ENCODE results near the gene CKAP2L. TPM values are rescaled to one million over a fixed set of nuclear protein-coding genes. Genes with fewer than 3 reads are reported as not detected.
"Not testable (repeated sequence)": the region's sequence is repeated elsewhere in the genome, so short reads cannot be mapped to it uniquely, and the experiment has no call there.

Gene CKAP2L
- total RNA-seq, 2 experiments from 2014 or later = 59.1 to 78.1 TPM

DNA sequence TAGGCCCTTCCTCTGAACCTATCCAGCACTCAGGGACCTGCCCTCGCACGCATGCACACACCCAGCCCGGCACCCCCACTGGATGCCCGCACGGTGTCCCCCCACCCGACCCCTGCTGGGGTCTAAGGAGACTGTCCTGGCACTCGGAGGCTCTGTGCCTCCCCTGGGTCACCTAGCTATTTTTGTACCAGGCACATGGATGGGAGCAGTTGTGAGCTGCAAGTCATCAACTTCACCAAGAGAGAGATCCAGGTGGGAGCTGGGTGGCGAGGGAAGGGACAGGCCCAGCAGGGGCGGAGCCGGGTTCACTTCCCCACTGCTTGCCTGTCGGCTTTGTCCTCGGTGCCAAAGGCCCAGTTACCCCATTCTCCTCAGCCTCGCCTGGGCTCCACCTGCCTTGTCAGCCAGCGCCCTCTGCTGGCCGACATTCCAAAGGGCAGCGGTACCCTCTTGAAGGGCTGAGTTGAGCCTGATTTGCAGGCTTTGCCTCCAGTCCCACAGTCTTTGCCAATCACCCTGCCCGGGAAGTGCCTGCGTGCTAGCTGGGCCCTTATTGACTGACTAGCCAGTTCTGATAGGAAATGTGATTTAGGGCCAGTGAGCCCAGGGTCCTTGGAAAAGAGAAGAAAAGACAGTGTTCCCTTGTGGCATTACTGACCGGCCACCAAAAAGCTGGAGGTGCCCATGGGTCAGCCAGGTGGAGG is 37.8 kb downstream of the CKAP2L start:
- H3K4me1 Mint-ChIP-seq = peaks cover 21% of the 10 kb centered on the region
- POLR2A ChIA-PET = no interaction called here

GRCh38 chr2:112725545-112726457 is 38.6 kb downstream of the CKAP2L start:
- Mint-ChIP-seq H3K9me3 (no peaks in the 10 kb centered on the region), H3K27me3 (peaks cover 7% of the 10 kb centered on the region), H3K4me1 (peaks cover 21% of the 10 kb centered on the region), H3K4me3 (no peak overlapping the region), H3K36me3 (ENCODE audit: low read depth) (no peaks in the 10 kb centered on the region), H3K27ac (peak overlapping the region; percentile 74)
- DNase-seq = no peak
- ChIA-PET CTCF (interaction anchor here (0.6 to 7.7 kb wide), 36 partner anchors 8 to 838 kb away, joined by 3 to 97 read pairs (median 4); partner anchors contain the start of genes CHCHD5 and SLC20A1), POLR2A (no interaction called here)

More for the DNA sequence above, 37.8 kb downstream of the CKAP2L start:
- H3K27ac Mint-ChIP-seq = peak overlapping the region; percentile 36
- H3K36me3 Mint-ChIP-seq (ENCODE audit: low read depth) = no peaks in the 10 kb centered on the region
- H3K9me3 Mint-ChIP-seq = no peaks in the 10 kb centered on the region
- peak; percentile 91 for DNase-seq
- H3K27me3 Mint-ChIP-seq = peaks cover 7% of the 10 kb centered on the region
- H3K4me3 Mint-ChIP-seq = no peak overlapping the region
- CTCF ChIA-PET = interaction anchor here (0.6 to 7.7 kb wide), 37 partner anchors 8 to 839 kb away, joined by 3 to 97 read pairs (median 4); partner anchors contain the start of genes CHCHD5 and SLC20A1

DNA sequence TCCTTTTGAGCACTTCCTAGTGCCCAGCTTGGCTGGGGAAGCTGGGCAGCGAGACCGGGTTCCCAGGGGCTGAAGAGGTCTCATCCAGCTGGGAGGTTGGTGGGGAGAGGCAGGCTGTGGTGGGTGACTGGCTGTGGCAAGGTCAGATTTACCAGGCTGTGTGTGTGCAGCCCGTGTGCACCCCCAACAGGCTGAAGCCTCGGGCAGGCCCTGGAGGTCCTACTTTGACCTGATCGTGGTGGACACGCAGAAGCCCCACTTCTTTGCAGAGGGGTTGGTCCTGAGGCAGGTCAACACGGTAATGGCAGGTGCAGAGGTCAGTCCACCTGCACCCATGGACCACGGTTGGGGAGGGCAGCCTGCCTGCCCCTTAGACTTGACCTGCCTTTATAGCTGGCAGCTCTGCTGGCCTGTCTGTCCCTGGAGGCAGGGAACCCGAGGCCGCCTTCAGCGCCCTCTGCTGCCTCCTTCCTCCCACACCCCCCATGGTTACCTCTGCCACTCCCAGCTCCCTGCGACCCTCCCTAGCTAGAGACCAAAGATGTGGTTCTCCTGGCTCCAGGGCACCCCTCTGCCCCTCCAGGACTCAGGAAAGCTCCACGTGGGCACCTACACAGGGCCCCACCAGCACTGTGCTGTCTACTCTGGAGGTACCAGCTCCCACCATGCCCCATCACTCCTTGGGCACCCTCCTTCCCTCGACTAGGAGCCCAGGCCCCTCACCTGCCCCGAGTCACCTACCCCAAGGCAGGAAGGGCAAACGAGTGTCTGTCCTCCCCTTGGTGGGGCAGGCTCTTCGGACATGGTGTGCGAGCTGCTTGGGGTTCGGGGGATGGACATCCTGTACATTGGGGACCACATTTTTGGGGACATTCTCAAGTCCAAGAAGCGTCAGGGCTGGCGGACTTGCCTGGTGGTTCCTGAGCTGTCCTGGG is 39.6 kb downstream of the CKAP2L start:
- POLR2A ChIA-PET = no interaction called here
- Mint-ChIP-seq H3K36me3 (ENCODE audit: low read depth) (no peaks in the 10 kb centered on the region), H3K27me3 (peaks cover 10% of the 10 kb centered on the region), H3K27ac (no peak overlapping the region), H3K9me3 (no peaks in the 10 kb centered on the region), H3K4me1 (peaks cover 21% of the 10 kb centered on the region), H3K4me3 (no peak overlapping the region)
- CTCF ChIA-PET = interaction anchor here (0.8 to 7.7 kb wide), 23 partner anchors 12 to 244 kb away, joined by 3 to 97 read pairs (median 5); partner anchors contain the start of genes CHCHD5 and SLC20A1
- DNase-seq = peak; percentile 11

DNA sequence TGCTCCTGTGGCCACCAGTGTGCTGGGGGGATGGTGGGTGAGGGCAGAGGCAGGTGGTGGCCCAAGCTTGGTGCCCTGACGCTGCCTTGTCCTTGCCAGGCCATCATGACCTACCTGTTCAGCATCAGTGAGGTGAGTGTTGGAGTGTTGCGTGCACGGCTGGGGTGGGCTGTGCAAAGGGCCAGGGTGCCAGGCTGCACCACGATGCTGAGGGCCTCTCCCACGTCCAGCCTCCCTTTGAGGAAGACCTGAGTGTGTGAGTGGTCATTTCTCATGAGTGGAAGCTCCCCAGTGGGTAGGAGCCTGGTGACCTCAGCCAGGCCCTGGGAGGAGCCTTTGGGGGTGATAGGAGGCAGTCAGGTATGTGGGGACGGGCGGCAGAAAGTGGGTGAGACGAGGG is 40.4 kb downstream of the CKAP2L start:
- Mint-ChIP-seq H3K9me3 (no peaks in the 10 kb centered on the region), H3K4me3 (no peak overlapping the region), H3K27ac (no peak overlapping the region), H3K4me1 (peaks cover 21% of the 10 kb centered on the region), H3K36me3 (ENCODE audit: low read depth) (no peaks in the 10 kb centered on the region), H3K27me3 (peaks cover 10% of the 10 kb centered on the region)
- ChIA-PET POLR2A (no interaction called here), CTCF (interaction anchor here (0.8 to 7.7 kb wide), 11 partner anchors 12 to 243 kb away, joined by 3 to 97 read pairs (median 6); no protein-coding TSS in a partner anchor)
- no peak for DNase-seq

DNA sequence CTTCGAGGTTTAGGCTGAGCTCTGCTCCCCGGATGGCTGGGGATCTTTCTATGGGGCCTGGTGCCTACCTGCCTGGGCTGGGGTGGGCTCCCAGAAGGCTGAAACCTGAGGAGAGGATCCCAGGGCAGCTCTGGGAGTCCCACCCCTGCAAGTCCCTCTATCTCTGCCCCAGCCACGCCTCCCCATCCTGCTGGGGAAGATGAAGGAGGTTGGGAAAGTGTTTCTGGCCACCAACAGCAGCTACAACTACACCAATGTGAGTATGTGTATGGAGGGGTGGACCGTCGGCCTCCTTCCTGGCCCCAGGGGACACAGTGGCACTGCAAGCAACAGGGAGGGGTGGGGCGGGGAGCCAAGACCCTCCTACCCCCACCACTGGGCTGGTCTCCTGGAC is 40.9 kb downstream of the CKAP2L start:
- Mint-ChIP-seq H3K4me1 (peaks cover 21% of the 10 kb centered on the region), H3K4me3 (no peak overlapping the region), H3K9me3 (no peaks in the 10 kb centered on the region), H3K27me3 (peaks cover 13% of the 10 kb centered on the region), H3K36me3 (ENCODE audit: low read depth) (no peaks in the 10 kb centered on the region), H3K27ac (no peak overlapping the region)
- POLR2A ChIA-PET = no interaction called here
- no peak for DNase-seq
- CTCF ChIA-PET = interaction anchor here (1.3 to 7.7 kb wide), 5 partner anchors 11 to 242 kb away, joined by 3 to 97 read pairs (median 14); no protein-coding TSS in a partner anchor

- H3K27ac Mint-ChIP-seq = peak overlapping the region; percentile 25
- ChIA-PET POLR2A (no interaction called here), CTCF (interaction anchor here (1.3 to 7.7 kb wide), 4 partner anchors 11 to 122 kb away, joined by 3 to 97 read pairs (median 38); no protein-coding TSS in a partner anchor)
- peaks cover 10% of the 10 kb centered on the region for H3K27me3 Mint-ChIP-seq
- H3K36me3 Mint-ChIP-seq (ENCODE audit: low read depth) = no peaks in the 10 kb centered on the region
- H3K4me1 Mint-ChIP-seq = peaks cover 15% of the 10 kb centered on the region
- H3K9me3 Mint-ChIP-seq = no peaks in the 10 kb centered on the region
- DNase-seq = no peak
- H3K4me3 Mint-ChIP-seq = no peak overlapping the region
Observed at GRCh38 chr2:112722816-112723546, 41.4 kb downstream of the CKAP2L start.

GRCh38 chr2:112721819-112722522 is 42.4 kb downstream of the CKAP2L start:
- no peaks in the 10 kb centered on the region for H3K36me3 Mint-ChIP-seq (ENCODE audit: low read depth)
- peaks cover 12% of the 10 kb centered on the region for H3K27me3 Mint-ChIP-seq
- no peak overlapping the region for H3K27ac Mint-ChIP-seq
- H3K4me3 Mint-ChIP-seq = no peak overlapping the region
- ChIA-PET CTCF (interaction anchor here (1.3 to 7.7 kb wide), 3 partner anchors 14 to 121 kb away, joined by 3 to 97 read pairs (median 62); no protein-coding TSS in a partner anchor), POLR2A (no interaction called here)
- no peak for DNase-seq
- H3K9me3 Mint-ChIP-seq = peaks cover 4% of the 10 kb centered on the region
- peaks cover 10% of the 10 kb centered on the region for H3K4me1 Mint-ChIP-seq

DNA sequence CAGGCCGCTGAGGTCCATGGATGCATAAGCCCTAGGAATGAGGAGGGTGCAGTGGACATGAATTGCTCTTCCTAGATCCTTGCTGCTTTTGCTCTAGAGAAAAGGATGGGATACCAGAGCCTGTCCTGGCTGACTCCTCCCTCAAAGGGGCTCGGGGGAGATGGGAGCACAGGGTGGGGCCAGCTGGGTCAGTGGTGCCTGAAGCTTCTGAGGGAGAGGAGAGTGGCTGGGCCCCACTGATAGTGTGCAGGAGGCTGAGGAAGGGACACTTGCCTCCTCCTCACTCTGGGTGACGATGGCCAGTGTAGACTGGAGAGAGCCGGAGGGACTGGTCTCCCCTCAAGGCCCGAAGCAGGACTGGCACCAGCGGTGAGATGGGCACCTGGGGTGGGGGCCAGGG is 43.6 kb downstream of the CKAP2L start, which contains the start of gene NT5DC4:
Gene NT5DC4, plus strand, starts transcription at position 236 of the 400 bp plus-strand sequence. Its CDS starts 60 bp downstream, at position 296.
- ChIA-PET POLR2A (interaction anchor here (0.5 kb wide), 1 partner anchor 127 kb away, joined by 3 read pairs; no protein-coding TSS in a partner anchor), CTCF (no interaction called here)
- Mint-ChIP-seq H3K9me3 (peaks cover 4% of the 10 kb centered on the region), H3K4me3 (no peak within 1 kb of the TSS), H3K27me3 (peaks cover 13% of the 10 kb centered on the region), H3K36me3 (ENCODE audit: low read depth) (no peaks in the 10 kb centered on the region), H3K4me1 (peaks cover under 1% of the 10 kb centered on the region), H3K27ac (peak within 1 kb of the TSS; percentile 66)
- DNase-seq = no peak

- H3K27me3 Mint-ChIP-seq = peaks cover 17% of the 10 kb centered on the region
- H3K4me3 Mint-ChIP-seq = no peak overlapping the region
- H3K27ac Mint-ChIP-seq = no peak overlapping the region
- peaks cover 4% of the 10 kb centered on the region for H3K9me3 Mint-ChIP-seq
- ChIA-PET POLR2A (no interaction called here), CTCF (interaction anchor here (0.6 to 1.1 kb wide), 3 partner anchors 92 to 777 kb away, joined by 3 to 9 read pairs (median 5); no protein-coding TSS in a partner anchor)
- no peaks in the 10 kb centered on the region for H3K36me3 Mint-ChIP-seq (ENCODE audit: low read depth)
- DNase-seq = no peak
- no peaks in the 10 kb centered on the region for H3K4me1 Mint-ChIP-seq
Observed at GRCh38 chr2:112718863-112719370, 45.5 kb downstream of the CKAP2L start.

DNA sequence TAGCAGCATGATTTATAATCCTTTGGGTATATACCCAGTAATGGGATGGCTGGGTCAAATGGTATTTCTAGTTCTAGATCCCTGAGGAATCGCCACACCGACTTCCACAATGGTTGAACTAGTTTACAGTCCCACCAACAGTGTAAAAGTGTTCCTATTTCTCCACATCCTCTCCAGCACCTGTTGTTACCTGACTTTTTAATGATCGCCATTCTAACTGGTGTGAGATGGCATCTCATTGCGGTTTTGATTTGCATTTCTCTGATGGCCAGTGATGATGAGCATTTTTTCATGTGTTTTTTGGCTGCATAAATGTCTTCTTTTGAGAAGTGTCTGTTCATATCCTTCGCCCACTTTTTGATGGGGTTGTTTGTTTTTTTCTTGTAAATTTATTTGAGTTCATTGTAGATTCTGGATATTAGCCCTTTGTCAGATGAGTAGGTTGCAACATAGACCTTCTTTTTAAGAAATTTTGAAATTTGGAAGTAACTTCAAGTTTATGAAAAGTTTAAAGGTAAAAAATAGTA is 47.5 kb downstream of the CKAP2L start:
- H3K27ac Mint-ChIP-seq; DNase-seq; POLR2A ChIA-PET; H3K4me1 Mint-ChIP-seq; H3K4me3 Mint-ChIP-seq; CTCF ChIA-PET; H3K36me3 Mint-ChIP-seq (ENCODE audit: low read depth); H3K9me3 Mint-ChIP-seq: not testable (repeated sequence)
- H3K27me3 Mint-ChIP-seq = peaks cover 21% of the 10 kb centered on the region
